NCI-H1694 treated with DMSO at 0.1 percent for 48 hours (cell line): Measurements from ENCODE around the gene CXCL16.
"Not testable (repeated sequence)": the region's sequence is repeated elsewhere in the genome, so short reads cannot be mapped to it uniquely, and the experiment has no call there.

Experiments used
- DNase-seq: peaks from one replicate; lab custom pipeline; 2025; lab: John Stamatoyannopoulos, UW

The CXCL16 gene

DNA sequence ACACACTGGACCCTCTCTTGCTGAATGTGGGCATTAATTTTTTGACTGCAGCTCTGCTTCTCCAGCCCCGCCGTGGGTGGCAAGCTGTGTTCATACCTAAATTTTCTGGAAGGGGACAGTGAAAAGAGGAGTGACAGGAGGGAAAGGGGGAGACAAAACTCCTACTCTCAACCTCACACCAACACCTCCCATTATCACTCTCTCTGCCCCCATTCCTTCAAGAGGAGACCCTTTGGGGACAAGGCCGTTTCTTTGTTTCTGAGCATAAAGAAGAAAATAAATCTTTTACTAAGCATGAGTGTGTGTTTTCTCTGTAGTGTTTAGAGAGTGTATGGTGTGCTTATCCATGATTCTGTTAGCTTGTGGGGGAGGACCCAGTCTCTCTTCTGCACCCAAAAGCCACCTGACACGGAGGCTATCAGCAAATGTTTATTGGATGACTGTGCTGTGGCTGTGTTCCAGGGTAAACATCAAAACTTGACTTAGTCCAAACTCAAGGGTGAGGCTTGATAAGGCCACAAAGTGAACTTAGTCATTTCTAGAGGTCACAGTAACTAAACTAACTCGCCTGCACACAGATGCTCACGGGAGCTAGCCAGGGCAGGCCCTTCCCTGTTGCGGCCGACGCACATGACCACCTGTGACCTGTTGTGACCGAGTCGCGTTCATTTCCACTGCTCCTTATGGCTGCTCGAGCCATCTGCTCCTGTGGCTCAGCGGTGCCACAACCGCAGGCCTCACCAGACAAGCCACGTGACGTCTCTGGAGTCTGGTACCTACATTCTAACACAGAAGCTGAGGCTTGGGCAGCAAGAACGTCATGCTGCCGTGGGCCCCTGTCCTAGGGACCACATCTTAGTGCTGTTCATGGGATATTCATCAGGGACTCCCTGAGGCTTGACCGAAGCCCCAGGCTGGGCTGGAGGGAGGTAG lies 18.3 kb downstream of the CXCL16 start:
- peak; percentile 64 for DNase-seq

DNA sequence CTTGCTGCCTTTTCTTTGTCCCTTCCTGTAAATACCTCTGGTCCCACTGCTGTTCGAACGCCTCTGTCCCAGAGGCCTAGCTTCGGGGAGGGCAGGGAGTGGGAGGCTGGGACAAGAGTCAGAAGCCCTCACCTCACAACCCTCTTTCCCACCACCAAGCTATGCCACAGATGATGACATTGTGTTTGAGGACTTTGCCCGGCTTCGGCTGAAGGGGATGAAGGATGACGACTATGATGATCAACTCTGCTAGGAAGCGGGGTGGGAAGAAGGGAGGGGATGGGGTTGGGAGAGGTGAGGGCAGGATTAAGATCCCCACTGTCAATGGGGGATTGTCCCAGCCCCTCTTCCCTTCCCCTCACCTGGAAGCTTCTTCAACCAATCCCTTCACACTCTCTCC lies 18.9 kb downstream of the CXCL16 start:
- no peak for DNase-seq

DNA sequence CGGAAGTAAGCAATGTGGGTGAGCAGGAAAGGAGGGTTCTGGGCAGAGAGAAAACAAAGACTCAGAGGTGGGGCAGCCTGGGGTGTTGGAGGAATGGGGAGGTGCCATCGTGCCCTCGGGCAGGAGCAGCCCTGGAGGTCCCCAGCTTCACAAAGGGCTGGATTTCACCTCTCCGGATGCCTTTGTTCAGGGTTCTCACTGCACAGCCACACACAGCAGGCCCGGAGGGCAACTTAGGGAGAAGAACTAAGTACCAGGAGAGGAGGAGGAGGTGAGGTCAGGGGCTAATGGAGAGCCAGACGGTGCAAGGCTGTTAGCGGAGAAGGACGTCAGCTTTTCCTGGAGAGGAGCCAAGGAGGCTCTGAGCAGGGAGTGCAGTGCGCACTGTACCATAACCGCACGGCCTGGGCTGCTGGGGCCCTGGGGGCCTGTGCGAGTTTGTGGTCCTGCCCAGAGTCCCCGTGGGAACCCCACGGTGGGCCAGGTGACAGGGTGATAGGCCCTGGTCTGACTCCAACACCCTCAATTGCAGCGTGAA lies 20.0 kb downstream of the CXCL16 start:
- DNase-seq, result peak; percentile 62

DNA sequence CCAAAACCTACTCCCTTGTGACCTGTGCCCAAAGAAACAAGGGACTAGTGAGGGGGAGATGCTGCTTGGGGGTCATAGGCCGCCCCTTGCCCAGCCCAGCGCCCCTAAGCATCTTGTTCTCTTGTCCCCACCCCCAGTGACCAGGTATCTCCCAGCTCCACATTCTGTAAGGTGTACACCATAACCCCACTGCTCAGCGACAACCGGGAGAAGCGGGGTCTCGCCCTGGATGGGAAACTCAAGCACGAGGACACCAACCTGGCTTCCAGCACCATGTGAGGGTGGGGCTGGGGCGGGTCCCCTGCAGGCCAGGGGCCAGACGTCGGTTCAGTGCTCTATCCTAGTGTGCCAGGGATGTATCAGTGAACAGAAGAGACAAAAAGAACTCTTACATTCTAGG lies 20.6 kb downstream of the CXCL16 start:
- no peak for DNase-seq

DNA sequence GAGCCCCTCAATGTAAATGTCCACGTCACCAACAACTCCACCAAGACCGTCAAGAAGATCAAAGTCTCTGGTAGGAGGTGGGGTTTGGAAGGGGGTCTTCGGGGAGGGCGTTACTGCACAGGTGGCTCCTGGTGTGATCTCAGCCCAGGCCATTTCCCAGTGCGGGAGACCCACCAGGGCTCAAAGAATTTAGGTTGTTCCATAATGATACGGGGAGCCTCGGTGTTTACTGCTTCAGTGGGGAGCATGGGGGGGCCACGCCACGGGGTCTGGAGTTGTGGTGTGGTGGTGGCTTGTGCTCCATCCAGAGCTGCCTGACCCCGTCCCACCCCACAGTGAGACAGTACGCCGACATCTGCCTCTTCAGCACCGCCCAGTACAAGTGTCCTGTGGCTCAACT lies 21.5 kb downstream of the CXCL16 start:
- DNase-seq, result no peak

DNA sequence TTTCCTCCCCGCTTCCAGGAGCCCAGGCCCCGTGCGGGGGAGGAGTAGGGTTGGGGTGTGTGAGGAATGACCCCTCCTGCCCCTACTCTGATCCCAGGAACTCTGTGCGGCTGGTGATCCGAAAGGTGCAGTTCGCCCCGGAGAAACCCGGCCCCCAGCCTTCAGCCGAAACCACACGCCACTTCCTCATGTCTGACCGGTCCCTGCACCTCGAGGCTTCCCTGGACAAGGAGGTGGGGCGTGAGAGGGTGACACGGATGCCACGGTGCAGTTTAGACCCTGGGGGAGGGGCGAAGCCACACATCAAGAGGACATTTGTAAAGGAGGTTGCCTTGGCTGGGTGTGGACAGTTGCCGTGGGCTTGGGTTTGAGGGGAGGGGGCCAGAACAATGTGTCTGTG lies 21.9 kb downstream of the CXCL16 start:
- no peak for DNase-seq

DNA sequence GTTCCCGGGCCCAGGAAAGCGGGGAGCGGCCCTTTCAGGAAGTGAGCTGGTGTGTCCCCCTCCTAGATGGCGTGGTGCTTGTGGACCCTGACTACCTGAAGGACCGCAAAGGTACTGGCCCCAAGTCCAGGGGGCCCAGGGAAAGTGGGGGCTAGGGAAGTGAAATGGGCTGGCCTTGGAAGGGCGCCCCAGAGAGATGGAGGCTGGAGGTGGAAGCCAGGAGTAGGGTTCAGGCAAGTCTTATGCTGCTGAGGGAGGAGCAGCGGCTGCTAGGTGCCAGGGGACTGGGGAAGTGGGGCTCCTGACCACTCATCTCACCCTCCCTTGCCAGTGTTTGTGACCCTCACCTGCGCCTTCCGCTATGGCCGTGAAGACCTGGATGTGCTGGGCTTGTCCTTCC lies 23.6 kb downstream of the CXCL16 start:
- no peak for DNase-seq

DNA sequence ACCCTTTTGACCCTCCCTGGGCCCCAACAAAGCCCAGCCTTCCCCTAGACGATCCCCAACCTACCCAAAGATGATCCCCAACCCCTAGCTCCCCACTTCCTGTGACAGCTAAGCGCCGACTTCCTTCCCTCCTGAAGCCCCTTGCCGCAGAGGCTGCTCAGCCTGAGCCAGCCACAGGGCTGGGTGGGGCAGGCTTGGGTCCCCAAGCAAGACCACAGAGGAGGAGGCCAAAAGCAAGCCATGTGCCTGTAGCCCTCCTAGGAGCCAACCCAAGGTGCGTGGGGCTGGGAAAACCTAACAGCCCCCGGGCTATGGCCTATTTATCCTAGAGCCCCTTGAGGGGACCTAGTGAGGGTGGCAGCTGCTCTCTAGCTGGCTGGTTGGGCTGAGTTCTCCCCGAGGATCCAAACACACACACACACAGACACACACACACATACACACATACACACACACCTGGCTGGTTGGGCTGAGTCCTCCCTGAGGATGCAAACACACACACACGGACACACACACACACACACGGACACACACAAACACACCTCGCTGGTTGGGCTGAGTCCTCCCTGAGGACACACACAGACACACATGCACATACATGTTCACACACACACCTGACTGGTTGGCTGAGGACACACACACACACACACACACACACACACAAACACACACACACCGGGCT lies 24.5 kb downstream of the CXCL16 start:
- no peak for DNase-seq

DNA sequence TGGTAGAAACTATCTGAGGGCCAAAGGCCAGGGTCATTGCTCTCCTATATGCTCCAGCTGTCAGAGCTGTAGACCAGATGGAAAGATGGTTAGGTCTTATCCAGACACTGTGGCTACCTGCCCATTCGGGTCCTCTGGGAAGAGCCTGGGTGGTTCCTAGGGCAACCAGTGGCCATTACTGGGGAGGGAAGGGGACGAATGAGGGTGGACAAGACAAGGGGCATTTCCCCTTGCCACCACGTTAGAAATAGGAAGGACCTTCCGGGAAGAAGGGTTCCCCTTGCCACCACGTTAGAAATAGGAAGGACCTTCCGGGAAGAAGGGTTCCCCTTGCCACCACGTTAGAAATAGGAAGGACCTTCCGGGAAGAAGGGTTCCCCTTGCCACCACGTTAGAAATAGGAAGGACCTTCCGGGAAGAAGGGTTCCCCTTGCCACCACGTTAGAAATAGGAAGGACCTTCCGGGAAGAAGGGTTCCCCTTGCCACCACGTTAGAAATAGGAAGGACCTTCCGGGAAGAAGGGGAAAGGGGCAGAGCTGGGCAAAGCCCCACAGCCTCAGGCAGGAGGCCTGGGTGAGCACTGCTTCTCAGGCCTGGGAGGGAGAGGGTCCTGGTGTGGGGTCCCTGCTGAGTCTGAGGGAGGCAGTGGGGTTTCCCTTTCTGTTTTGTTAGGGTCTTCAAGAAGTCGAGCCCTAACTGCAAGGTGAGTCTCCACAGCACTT lies 25.2 kb downstream of the CXCL16 start:
- not testable (repeated sequence) for DNase-seq

DNA sequence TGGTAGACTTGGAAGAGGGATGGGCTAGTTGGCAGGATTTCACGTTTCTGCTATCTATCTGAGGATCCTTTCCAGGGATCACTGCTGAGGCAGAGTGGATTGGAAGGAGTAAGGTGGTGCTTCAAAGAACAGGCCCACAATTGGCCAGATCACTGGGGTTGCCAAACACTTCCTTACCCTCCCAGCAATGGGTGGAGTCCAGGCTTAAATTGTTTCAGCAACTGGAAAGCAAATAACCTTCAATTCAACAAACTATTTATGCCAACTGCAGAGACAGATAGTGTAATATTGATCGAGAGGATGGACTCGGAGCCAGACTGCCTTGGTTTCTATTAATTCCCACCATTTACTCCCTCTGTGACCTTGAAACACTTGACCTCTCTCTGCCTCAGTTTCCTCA lies 27.2 kb downstream of the CXCL16 start:
- DNase-seq, result no peak

DNA sequence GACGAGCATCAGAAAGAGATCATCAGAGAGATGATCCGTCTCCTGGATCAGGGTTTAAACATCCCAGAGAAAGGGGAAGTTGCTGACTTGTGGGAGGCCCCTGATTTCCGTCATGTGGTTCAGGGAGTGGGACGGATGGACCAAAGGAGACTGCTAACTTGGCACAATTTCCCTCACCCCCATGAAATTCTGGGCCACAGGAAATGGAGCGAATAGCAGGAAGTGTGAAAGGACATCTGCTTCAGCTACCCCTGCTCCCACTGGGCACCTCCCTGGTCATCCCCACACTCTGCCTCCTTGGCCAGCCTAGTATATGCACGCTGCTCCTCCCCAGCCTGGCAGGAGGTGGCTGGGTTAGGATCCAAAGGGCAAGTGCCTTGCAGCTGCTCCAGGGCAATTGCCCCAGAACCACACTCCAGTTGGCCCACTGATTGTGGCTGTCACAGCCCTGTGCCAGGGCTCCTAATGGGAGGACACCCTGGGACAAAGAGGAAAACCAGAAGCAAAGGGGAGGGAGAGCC lies 28.0 kb downstream of the CXCL16 start:
- peak; percentile 8 for DNase-seq

DNA sequence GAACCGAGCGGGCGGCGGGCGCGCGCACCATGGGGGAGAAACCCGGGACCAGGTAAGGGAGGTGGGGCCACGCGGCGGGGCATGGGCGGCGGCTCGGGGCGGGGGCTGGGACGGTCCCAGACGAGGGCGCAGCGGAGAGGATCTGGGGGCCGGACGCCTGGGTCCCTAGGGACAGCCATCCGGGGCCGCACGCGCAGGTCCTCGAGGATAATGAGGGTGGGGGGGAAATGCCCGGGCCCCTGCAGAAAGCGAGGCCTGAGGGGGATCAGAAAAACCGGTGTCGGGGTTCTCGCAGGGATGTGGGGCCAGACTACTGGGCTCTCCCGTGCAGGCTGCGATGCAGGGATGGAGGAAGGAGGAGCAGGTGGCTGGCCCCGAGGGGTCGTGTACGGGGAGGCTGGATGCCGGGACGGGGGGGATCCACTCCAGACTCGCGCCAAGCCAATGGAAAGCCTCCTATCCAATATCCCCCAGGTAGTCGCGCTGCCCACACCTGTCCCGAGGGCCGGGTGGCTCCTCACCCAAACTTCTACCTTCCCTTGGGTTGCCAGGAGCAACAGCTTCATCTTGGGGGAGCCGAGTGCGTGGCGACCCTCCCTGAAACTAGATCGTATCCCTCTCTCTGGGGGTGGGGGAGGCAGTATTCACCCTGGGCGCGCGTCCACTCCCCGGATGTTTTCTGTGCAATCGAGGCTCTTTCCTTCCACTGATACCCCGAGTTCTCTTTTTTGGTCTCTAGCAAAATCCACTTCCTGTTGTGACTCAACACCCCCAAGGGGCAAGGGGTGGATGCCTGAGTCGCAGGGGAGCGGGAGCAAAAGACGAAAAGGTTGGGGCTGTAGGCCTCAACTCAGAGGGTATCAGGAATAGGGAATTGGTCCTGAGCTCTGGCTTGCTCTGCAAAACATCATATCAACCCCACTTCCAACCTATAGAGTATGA lies 28.8 kb downstream of the CXCL16 start:
- no peak for DNase-seq

DNA sequence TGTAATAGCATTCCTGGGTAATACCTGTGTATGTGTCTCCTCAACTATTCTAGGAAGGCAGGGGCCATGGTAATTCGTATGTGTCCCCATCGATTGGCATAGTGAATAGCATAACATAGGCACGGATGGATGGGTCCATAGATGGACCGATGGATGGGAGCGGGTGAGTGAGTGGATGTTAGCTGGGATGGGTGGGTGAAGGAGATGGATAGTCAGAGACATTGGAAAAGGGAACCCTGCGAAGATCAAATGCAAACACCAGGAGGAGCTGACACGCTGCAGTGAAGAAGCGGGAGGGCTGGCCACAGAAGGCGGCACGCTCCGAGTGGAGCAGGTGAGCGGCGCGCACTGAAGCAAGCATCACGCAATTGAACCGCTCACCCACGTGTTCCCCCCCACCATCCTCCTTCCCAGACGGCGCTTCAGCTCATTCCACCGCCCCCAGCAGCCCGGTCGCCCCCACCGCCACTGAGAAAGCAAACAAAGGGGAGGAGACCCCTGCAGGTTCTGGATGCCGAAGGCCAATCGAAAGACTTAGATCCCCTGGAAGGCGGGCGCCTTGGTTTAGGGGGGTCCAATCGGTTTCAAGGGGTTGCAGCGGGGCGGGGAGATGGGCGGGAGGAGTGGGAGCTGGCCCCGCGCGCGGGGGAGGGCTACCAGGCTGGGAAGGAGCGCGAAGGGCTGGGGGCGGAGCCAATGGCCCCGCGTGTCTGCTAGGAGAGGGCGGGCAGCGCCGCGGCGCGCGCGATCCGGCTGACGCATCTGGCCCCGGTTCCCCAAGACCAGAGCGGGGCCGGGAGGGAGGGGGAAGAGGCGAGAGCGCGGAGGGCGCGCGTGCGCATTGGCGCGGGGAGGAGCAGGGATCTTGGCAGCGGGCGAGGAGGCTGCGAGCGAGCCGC lies 29.7 kb downstream of the CXCL16 start, which contains the start of gene ARRB2:
Gene ARRB2, plus strand, starts transcription at position 839 of the 899 bp plus-strand sequence. CDS start 90 bp downstream, outside the sequence.
- DNase-seq, result peak; percentile 97

DNA sequence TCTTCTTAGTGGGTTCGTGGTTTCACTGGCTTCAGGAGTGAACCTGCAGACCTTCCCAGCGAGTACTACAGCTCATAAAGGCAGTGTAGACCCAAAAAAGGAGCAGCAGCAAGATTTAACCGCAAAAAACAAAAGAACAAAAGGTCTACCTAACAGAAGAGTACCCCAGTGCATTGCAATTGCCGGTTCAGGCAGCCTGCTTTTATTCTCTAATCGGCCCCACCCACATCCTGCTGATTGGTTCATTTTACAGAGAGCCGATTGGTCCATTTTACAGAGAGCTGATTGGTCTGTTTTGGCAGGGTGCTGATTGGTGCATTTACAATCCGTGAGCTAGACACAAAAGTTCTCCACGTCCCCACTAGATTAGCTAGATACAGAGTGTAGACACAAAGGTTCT lies 31.3 kb downstream of the CXCL16 start:
- no peak for DNase-seq

DNA sequence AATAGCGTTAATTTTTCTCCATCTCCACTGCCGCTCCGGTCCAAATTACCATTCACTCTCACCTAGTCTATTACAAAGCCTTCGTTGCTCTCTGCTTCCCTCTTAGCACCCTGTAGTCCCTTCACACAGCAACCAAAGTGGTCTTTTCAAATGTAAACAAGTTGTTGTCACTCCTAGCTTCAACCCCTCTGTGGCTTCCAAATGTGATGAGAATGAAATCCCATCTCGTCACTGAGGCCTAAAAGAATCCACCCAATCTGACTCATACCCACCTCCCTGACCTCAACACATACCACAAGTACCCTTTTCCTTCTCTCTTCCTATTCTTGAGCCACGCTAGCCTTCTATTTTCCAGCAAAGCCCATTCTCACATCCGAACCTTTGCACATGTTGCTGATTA lies 33.6 kb downstream of the CXCL16 start:
- DNase-seq, result no peak

DNA sequence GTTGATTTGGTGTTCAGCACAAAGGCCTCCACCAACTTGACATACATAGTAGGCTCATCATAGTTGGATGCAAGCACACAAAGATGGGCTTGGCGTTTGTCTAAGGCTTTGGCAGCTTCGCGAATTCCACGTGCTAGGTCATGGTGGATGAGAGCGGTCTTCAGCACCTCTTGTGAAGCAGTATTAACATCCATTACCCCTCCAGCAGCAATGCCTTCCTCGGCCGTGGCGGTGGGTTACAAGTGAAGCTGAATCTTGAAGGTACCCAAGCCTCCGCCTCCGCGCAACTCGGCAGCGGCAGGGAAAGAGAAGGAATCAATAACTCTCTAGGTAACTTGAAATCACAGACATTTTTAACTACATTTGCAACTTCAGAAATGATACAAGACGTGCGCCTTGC lies 34.7 kb downstream of the CXCL16 start:
- no peak for DNase-seq

DNA sequence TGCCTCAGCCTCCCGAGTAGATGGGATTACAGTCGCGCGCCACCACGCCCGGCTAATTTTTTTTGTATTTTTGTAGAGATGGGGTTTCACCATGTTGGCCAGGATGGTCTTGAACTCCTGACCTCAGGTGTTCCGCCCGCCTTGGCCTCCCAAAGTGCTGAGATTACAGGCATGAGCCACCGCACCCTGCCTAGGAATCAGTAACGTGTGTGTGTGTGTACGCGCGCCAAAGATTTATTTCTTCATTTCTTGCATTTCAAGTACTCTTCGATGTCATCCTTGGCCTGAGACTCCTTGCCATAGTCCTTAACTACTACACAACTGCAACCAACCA lies 35.2 kb downstream of the CXCL16 start:
- not testable (repeated sequence) for DNase-seq

DNA sequence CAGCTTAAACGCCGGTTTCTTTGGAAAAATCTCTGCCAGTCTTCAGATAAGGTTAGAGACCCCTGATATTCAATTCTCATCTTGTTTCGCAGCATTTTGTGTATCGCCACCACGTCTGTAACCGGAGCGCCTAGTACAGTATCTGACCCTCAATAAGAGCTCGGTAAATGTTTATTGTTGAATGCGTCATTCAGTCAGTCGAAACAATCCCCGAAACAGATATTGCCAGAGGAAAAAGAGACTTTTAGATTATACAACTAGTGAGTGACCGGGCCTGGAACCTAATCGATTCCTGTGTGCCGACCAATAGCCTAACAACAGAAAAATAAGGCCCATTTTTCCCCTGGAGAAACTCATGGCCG lies 36.4 kb downstream of the CXCL16 start:
- DNase-seq, result no peak

DNA sequence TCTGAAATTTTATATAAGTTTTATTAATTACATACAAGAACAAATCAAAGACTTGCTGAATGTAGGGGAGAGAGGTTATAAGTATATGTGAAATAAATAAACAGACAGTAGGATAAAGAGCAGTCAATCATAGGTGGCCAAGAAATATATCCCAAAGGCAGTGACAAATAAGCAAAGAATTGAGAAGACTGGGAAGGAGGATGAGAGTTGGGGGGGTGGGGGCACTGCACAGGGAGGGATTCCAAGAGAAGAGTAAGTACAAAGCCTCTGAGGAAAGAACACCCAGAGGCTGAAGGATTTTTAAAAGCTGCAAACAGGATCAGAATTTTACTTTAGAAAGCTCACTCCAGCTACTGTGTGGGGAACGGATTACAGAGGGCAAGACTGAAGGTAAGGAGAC lies 38.6 kb downstream of the CXCL16 start:
- no peak for DNase-seq

DNA sequence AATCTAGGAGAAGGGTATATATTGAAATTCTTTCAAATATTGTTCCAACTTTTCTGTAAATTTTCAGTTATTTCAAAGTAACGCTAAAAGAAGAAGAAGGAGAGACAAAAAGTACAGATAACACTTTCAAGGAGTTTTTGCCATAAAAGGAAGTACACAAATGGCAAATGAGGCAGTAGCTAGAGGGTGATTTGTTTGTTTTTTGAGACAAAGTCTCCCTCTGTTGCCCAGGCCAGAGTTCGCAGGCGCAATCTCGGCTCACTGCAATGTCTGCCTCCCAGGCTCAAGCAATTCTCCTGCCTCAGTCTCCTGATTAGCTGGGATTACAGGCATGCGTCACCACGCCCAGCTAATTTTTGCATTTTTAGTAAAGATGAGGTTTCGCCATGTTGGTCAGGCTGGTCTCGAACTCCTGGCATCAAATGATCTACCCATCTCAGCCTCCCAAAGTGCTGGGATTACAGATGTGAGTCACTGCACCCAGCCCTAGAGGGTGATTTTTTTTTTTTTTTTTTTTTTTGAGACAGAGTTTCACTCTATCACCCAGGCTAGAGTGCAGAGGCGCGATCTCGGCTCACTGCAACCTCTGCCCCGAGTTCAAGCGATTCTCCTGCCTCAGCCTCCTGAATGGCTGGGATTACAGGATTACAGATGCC lies 40.2 kb downstream of the CXCL16 start:
- not testable (repeated sequence) for DNase-seq
